K562 (cell line): ENCODE results near the gene SP6.

Experiments used
- CTCF ChIP-seq, 3 experiments: IDR thresholded peaks in 2 of 3; conservative IDR thresholded peaks in 1 of 3; 2 replicates each; pipeline ENCODE4 v1.5.1; 2011 to 2012; ENCODE audit warnings: low read length in 3 of 3, mild to moderate bottlenecking in 3 of 3, control low read depth in 2 of 3, improper control_type of control experiment in 1 of 3, inconsistent platforms in 1 of 3, low read depth in 1 of 3, mixed read lengths in 1 of 3, moderate library complexity in 1 of 3; ENCODE audit not compliant: insufficient read depth in 2 of 3
- RNF219 ChIP-seq: fragments of 250-450 bp; sonication (Bioruptor Pico); IDR thresholded peaks from 2 replicates; pipeline ENCODE4 v1.5.0; 2022; ENCODE audit warnings: mild to moderate bottlenecking
- SMARCC2 ChIP-seq: fragments of 450-650 bp; IDR thresholded peaks from 2 replicates; pipeline ENCODE4 v1.6.1; 2017; ENCODE audit warnings: antibody characterized with exemption, moderate library complexity, mild to moderate bottlenecking, low read depth
- TAF1 ChIP-seq: IDR thresholded peaks from 2 replicates; pipeline ENCODE4 v1.6.1; 2011; ENCODE audit warnings: mild to moderate bottlenecking, low read length, moderate library complexity; ENCODE audit not compliant: insufficient read depth, control insufficient read depth, severe bottlenecking; ENCODE audit errors: extremely low read depth
- TCF7L2 ChIP-seq: fragments of 150-350 bp; IDR thresholded peaks from 2 replicates; pipeline ENCODE4 v1.6.1; 2016; ENCODE audit warnings: low read depth, mild to moderate bottlenecking, low read length, moderate library complexity

GRCh38 chr17:47852113-47852949 is 1.4 kb upstream of the SP6 start:
- TF ChIP-seq RNF219 (CRISPR knock-in tag) (no peak), CTCF (IDR thresholded peaks at IDR 0.05 in 2 of 3, conservative IDR thresholded peaks at IDR 0.05 in 1 of 3; ENCODE audit: insufficient read depth in 2 of 3, low read depth in 1 of 3, low read length in 3 of 3) (no peak), TAF1 (no peak), TCF7L2 (no peak), SMARCC2 (no peak)
